Loucy (cell line): ENCODE measurements around the gene TRPM6.

ENCODE experiments used
- H2AFZ ChIP-seq: fragments of 200-600 bp; sonication (generic); 2 replicates; pipeline ENCODE4 v1.6.0; 2016; ENCODE audit warnings: antibody characterized with exemption, mild to moderate bottlenecking, low read length, moderate library complexity
- H3F3A ChIP-seq: fragments of 200-600 bp; 2 replicates; pipeline ENCODE4 v1.6.0; 2016; ENCODE audit warnings: antibody characterized with exemption, low read depth, mild to moderate bottlenecking
- H3K27me3 ChIP-seq: fragments of 200-600 bp; sonication (generic); 2 replicates; pipeline ENCODE4 v1.6.1; 2014; ENCODE audit warnings: low read length, mild to moderate bottlenecking; ENCODE audit not compliant: insufficient read depth, poor library complexity, severe bottlenecking
- H3K36me3 ChIP-seq: fragments of 200-600 bp; sonication (generic); 2 replicates; pipeline ENCODE4 v1.6.1; 2016; ENCODE audit warnings: low read length; ENCODE audit not compliant: insufficient read depth
- H3K4me1 ChIP-seq: fragments of 200-600 bp; sonication (generic); 2 replicates; pipeline ENCODE4 v1.5.1; 2014; ENCODE audit warnings: low read length, mild to moderate bottlenecking; ENCODE audit not compliant: insufficient read depth, poor library complexity, severe bottlenecking
- H3K4me2 ChIP-seq: fragments of 200-600 bp; sonication (generic); 2 replicates; pipeline ENCODE4 v1.6.0; 2014; ENCODE audit warnings: antibody characterized with exemption, low read length, low read depth, mild to moderate bottlenecking; ENCODE audit not compliant: poor library complexity, severe bottlenecking
- H3K4me3 ChIP-seq: fragments of 200-600 bp; sonication (generic); 2 replicates; pipeline ENCODE4 v1.5.1; 2014; ENCODE audit warnings: low read length, mild to moderate bottlenecking, mixed read lengths; ENCODE audit not compliant: poor library complexity, severe bottlenecking
- H3K79me2 ChIP-seq: fragments of 200-600 bp; sonication (generic); 2 replicates; pipeline ENCODE4 v1.6.1; 2014; ENCODE audit warnings: low read length; ENCODE audit not compliant: insufficient read depth
- H3K9ac ChIP-seq: fragments of 200-600 bp; sonication (generic); 2 replicates; pipeline ENCODE4 v1.6.0; 2014; ENCODE audit warnings: mild to moderate bottlenecking, low read depth, low read length, moderate library complexity; ENCODE audit not compliant: poor library complexity, severe bottlenecking
- H3K9me2 ChIP-seq: fragments of 200-600 bp; sonication (generic); replicated peaks from 2 replicates; pipeline ENCODE4 v1.6.1; 2016; ENCODE audit warnings: low read depth, low read length, mixed read lengths
- H3K9me3 ChIP-seq: fragments of 200-600 bp; sonication (generic); 2 replicates; pipeline ENCODE4 v1.6.1; 2014; ENCODE audit warnings: mild to moderate bottlenecking, antibody characterized with exemption, low read length, low read depth; ENCODE audit not compliant: insufficient read depth
- H4K20me1 ChIP-seq: fragments of 200-600 bp; sonication (generic); 2 replicates; pipeline ENCODE4 v1.6.0; 2014; ENCODE audit warnings: antibody characterized with exemption, low read length, mild to moderate bottlenecking; ENCODE audit not compliant: insufficient read depth, poor library complexity, severe bottlenecking
- CTCF ChIP-seq: fragments of 200-600 bp; sonication (generic); conservative IDR thresholded peaks from 2 replicates; pipeline ENCODE4 v1.5.1; 2014; ENCODE audit warnings: mild to moderate bottlenecking, antibody characterized with exemption, low read length
- EZH2phosphoT487 ChIP-seq: fragments of 200-600 bp; IDR thresholded peaks from 2 replicates; pipeline ENCODE4 v1.6.1; 2018; ENCODE audit warnings: antibody characterized with exemption, mild to moderate bottlenecking, moderate library complexity, borderline replicate concordance

The TRPM6 gene

GRCh38 chr9:74920944-74921626 lies 33.4 kb upstream of the TRPM6 start:
- TF ChIP-seq EZH2phosphoT487 (no peak), CTCF (no peak)
- no peak overlapping the region for H3K9ac ChIP-seq
- H3K4me3 ChIP-seq = no peak overlapping the region
- H3K9me2 ChIP-seq = no peaks in the 10 kb centered on the region
- H3K79me2 ChIP-seq = no peaks in the 10 kb centered on the region
- H3K4me1 ChIP-seq = no peaks in the 10 kb centered on the region
- H3K27me3 ChIP-seq = no peaks in the 10 kb centered on the region
- H3F3A ChIP-seq = no peaks in the 10 kb centered on the region
- H3K9me3 ChIP-seq = no peaks in the 10 kb centered on the region
- H4K20me1 ChIP-seq = no peaks in the 10 kb centered on the region
- no peak overlapping the region for H2AFZ ChIP-seq
- no peak overlapping the region for H3K4me2 ChIP-seq
- no peaks in the 10 kb centered on the region for H3K36me3 ChIP-seq

- Histone ChIP-seq H3F3A (no peaks in the 10 kb centered on the region), H3K4me3 (no peak overlapping the region), H3K4me2 (no peak overlapping the region), H3K9me3 (no peaks in the 10 kb centered on the region), H4K20me1 (no peaks in the 10 kb centered on the region), H3K27me3 (no peaks in the 10 kb centered on the region), H3K36me3 (no peaks in the 10 kb centered on the region), H3K9me2 (no peaks in the 10 kb centered on the region), H3K9ac (no peak overlapping the region), H3K4me1 (no peaks in the 10 kb centered on the region), H3K79me2 (no peaks in the 10 kb centered on the region), H2AFZ (no peak overlapping the region)
- TF ChIP-seq CTCF (no peak), EZH2phosphoT487 (no peak)
Measured at GRCh38 chr9:74910036-74910435, 22.3 kb upstream of the TRPM6 start.

GRCh38 chr9:74908665-74909064 lies 20.9 kb upstream of the TRPM6 start:
- no peak for TF ChIP-seq CTCF
- TF ChIP-seq EZH2phosphoT487 = no peak
- H3K9me3 ChIP-seq = no peaks in the 10 kb centered on the region
- H3K4me3 ChIP-seq = no peak overlapping the region
- no peaks in the 10 kb centered on the region for H3K36me3 ChIP-seq
- H2AFZ ChIP-seq = no peak overlapping the region
- H3F3A ChIP-seq = no peaks in the 10 kb centered on the region
- no peaks in the 10 kb centered on the region for H4K20me1 ChIP-seq
- no peaks in the 10 kb centered on the region for H3K4me1 ChIP-seq
- no peak overlapping the region for H3K9ac ChIP-seq
- H3K27me3 ChIP-seq = no peaks in the 10 kb centered on the region
- H3K79me2 ChIP-seq = no peaks in the 10 kb centered on the region
- no peaks in the 10 kb centered on the region for H3K9me2 ChIP-seq
- H3K4me2 ChIP-seq = no peak overlapping the region
